Transverse colon (tissue), 4 donors: ENCODE data around the gene TAPBPL.

Source experiments
- EP300 ChIP-seq: sonication (generic); formaldehyde crosslinking; IDR thresholded peaks from one replicate; pipeline ENCODE4 v1.6.1; 2017; ENCODE audit warnings: antibody characterized with exemption, low read depth
- POLR2A ChIP-seq: fragments of 450-650 bp; IDR thresholded peaks from one replicate; pipeline ENCODE4 v1.6.1; 2016; ENCODE audit warnings: antibody characterized with exemption, mild to moderate bottlenecking, moderate library complexity
- POLR2AphosphoS5 ChIP-seq, 3 donors: sonication (generic); formaldehyde crosslinking; IDR thresholded peaks; one replicate each; pipeline ENCODE4 v1.6.1; 2016; ENCODE audit warnings: antibody characterized with exemption in 3 of 3
- TF ChIP-seq, protein P1 (sequence below), 5 experiments: fragments of 200-600 bp in 3 of 5; fragments of 450-650 bp in 2 of 5; sonication (generic) in 3 of 5; IDR thresholded peaks; 1 replicate in 2 of 5; 2 replicates in 3 of 5; pipeline ENCODE4 v1.5.1; 2016 to 2017; ENCODE audit warnings: antibody characterized with exemption in 5 of 5, inconsistent platforms in 3 of 5, mild to moderate bottlenecking in 2 of 5, moderate library complexity in 1 of 5

DNA sequence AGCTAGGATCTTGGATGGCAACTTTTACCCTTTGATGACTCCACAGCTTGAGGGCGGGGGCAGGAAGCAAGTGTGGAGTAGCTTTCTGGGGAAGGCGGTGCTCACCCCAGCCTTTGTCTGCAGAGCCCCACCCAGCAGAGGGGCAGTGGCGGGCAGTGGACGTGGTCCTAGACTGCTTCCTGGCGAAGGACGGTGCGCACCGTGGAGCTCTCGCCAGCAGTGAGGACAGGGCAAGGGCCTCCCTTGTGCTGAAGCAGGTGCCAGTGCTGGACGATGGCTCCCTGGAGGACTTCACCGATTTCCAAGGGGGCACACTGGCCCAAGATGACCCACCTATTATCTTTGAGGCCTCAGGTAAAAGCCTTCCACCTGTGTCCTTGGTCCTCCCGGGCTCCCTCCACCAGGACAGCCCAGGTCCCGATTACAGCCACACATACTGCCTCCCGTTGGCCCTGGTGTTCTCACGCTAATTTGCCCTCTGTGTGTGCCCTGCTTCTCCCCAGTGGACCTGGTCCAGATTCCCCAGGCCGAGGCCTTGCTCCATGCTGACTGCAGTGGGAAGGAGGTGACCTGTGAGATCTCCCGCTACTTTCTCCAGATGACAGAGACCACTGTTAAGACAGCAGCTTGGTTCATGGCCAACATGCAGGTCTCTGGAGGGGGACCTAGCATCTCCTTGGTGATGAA is 1.2 kb downstream of the TAPBPL start:
- TF ChIP-seq, protein P1, sequence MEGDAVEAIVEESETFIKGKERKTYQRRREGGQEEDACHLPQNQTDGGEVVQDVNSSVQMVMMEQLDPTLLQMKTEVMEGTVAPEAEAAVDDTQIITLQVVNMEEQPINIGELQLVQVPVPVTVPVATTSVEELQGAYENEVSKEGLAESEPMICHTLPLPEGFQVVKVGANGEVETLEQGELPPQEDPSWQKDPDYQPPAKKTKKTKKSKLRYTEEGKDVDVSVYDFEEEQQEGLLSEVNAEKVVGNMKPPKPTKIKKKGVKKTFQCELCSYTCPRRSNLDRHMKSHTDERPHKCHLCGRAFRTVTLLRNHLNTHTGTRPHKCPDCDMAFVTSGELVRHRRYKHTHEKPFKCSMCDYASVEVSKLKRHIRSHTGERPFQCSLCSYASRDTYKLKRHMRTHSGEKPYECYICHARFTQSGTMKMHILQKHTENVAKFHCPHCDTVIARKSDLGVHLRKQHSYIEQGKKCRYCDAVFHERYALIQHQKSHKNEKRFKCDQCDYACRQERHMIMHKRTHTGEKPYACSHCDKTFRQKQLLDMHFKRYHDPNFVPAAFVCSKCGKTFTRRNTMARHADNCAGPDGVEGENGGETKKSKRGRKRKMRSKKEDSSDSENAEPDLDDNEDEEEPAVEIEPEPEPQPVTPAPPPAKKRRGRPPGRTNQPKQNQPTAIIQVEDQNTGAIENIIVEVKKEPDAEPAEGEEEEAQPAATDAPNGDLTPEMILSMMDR (IDR thresholded peaks at IDR 0.05) = no peak
- no peak for TF ChIP-seq EP300
- peak; percentile 27 to 57 (median 36) for TF ChIP-seq POLR2AphosphoS5 (IDR thresholded peaks at IDR 0.05)
- TF ChIP-seq POLR2A = peak; percentile 42
